Measurements from ENCODE around the gene DUSP7.
A peak's percentile ranks its signal among the peaks of the same experiment; 100 is the strongest.

DUSP7 gene

GRCh38 chr3:52023860-52024764 lies 32.3 kb downstream of the DUSP7 start:
- DNase-seq = no peak

DNA sequence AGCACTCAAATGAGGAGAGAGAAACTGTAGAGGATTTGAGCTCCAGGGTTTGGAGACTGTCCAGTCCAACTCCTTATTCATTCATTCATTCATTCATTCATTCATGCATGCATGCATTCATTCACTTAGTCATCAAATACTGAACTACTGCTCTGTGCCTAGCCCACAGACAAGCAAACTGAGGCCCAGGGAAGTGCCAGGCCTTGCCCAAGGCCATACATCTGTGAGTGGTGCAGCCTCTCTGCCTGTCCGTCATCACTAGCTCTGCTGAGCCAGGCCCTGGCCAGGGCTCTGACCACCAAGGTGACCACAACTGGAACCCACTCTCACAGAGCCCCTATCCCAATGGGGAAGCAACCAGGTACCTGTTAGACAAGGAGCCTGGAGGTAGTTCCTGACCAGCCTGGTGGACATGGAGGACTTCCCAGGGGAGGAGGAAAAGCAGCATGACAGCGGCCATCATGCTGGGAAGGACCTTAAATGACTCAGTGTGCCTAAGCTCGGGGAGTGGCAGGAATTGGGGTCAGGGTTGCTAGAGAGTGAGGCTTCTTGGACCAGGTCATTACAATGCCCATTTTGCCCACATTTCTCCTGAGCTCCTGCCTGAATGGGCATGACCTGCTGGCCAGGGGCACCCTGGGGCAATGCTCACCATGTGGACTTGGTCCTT lies 33.1 kb downstream of the DUSP7 start:
- DNase-seq = no peak

DNA sequence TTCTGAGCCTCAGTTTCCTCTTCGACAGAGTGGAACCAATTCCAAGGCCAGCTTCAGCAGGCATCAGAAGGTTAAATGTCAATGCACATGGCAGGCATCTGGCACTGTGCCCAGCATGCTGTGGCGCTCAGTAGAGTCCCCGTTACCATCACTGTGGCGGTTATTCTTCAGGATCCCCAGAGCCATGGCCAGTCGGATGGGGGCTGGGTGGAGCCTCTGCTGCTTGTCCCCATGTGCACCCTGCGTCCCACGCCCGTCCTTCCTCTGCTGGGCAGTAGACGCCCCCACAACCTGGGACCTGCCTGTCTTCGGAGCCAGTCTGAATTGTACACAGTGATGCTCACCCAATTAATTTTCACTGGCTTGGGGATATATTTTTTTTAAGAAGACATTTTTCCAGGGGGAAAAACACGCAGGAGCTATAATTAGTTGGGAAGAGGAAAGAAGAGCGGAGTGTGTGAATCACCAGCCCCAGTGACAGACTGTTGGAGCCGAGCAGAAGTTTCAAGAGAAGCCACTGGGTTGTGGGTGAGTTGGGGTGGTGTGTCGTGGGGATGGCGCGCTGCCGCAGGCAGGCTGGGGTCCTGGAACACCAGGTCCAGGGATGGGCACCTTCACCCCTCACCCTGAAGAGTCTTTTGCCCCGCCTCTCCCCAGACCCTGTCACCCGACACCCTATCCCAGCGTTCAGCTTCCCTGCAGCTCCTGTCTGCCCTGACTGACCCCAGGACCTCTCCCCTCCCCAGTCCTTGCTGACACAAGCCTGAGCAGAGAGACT lies 33.9 kb downstream of the DUSP7 start:
- DNase-seq = no peak

GRCh38 chr3:52021489-52022268 lies 34.7 kb downstream of the DUSP7 start:
- peak in 1 of 2 experiments; percentile 6 for DNase-seq

- DNase-seq = no peak
Observed at GRCh38 chr3:52020796-52021195, 35.6 kb downstream of the DUSP7 start.

DNA sequence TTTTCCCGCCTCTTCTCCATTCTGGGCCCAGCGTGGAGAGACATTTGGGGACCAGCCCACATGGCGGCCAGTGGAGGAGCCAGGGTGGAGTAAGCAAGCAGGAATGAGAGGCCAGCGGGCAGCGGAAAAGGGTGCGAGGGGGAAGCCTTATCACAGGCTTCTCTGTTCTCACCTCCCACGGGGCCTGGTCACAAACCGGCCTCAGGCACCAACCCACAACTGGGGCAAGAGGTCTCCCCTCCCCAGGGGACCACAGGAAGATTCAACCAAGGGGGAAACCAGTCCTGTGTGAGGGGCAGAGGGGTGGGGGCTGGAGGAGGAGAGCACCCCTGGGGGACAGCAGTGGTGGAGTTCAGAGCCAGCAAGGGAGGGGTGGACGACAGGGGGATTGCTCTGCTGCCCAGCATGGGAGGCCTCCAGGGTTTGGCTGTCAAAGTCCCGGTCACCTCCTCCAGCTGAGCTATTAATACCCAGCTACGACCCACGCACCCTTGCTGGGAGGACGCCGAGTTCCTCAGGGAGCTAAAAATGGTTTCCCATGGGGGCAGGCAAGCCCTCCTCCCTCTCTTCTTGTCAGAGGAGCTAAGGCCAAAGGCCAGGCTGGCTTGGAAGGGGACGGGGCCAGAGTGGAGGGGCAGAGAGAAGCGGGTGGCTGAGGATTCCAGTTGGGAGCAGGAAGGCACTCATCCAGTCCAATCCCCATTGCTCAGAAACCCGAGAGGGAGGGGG lies 36.9 kb downstream of the DUSP7 start:
- no peak for DNase-seq

GRCh38 chr3:52018319-52019000 lies 37.9 kb downstream of the DUSP7 start:
- DNase-seq = no peak

DNA sequence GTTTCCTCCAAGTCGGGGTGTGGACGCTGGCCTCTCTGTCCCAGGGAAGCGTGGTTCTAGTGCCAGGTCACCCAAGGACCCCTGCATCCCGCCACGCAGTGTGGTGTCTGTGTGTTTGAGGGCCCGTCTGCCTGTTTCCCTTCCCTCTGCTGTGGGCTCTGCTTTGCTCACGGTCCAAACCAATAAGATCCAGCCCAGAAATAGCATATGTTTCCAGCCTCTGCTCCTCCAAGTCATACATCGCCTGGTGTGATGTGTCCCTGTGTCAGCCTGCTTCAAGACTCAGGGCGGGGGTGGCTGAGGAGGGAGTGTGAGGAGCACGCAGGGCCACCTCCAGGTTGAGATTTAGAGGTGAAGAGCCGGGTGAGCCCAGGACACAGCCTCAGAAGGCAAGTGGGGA lies 38.8 kb downstream of the DUSP7 start:
- DNase-seq = no peak

DNA sequence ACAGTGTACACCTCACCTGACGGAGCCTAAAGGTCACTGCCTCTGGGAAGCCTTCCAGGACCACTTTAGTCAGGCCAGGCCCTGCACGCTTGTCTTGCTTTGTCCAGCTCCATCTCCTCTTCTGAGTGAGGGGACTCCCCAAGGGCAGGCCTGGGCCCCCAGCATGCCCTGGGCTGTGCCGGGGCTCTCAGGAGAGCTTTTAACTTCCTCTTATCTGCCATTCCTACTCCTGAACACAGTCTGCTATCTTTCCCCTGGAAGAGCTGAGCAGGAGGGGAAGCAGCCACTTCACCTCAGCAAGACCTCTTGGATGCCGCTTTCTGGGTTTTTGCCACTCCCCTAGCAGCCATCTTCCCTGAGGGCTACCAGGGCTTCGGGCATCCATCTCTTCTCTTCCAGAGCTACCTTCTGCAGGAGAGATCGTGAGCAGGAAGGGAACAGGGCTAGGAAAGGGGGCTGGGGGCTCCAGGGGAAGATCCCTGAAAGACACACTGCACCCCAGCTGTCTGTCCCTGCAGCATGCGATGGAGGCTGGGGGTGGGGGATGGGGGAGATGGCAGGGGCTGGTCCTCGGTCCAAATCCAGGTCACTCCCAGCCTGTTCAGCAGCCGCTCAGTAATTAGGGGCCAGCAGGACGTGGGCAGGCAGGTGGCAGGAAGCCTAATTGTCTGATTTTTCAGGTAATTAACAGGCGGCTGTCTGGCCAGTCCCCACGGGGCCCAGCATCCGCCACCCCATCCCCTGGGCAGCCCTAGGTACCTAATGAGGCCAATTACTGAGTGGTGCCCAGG lies 40.7 kb downstream of the DUSP7 start:
- DNase-seq = peak in 1 of 2 experiments; percentile 23

DNA sequence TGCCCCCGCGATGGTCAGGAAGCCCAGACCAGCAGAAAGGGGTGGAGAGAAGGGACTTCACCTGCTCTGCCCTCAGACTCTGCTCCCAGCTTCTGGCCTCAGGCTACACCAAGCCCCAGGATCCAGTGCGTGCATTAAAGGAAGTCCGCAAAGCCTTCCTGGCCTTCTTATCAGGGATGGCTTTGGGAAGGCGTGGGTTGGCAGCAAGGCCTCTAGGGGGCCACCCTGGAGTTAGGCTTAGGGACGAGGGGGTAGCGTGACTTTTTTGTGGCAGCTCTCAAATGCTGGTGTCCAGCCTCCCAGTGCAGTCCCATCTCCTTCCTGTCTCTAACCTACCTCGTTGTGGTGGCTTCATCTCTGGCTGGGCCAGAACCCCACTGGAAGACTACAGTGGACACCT lies 41.8 kb downstream of the DUSP7 start:
- peak; percentile 20 to 29 for DNase-seq

DNA sequence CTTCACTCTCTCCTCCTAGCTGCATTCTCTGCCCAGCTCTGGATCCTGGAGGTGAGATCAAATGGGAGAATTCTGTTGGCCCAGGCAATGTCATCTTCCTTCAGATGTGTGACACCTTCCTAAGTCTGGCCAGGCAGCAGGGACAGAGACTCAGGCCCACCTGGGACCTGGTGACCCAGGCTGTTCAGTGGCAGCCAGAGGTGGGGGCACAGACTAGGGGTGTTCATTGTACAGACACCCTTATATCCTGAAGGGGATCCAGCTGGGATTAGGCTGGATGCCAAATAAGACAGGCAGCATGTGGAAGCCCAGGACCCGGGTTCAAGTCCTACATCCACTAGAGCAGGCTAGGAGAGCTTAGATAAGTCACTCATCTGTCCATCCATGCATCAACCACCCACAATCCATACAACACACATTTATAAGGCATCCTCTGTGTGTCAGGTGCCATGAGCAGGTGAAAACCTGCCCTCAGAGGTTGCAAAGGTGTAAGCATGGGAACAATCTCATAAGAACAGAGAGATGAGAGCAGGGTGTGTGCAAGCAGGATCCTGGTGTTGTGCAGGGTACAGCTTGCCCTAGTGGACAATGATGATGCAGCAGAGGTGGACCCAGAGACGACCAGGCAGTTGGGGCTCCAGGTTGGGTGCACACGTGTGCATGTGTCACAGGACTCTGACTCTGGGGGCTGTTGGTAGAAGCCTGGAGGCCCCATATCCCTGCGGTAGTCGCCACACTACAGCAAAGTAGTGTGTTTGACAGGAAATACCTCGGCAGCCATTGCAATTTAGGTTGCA lies 42.4 kb downstream of the DUSP7 start:
- DNase-seq = no peak

- no peak for DNase-seq
Observed at GRCh38 chr3:52012699-52013098, 43.7 kb downstream of the DUSP7 start.

DNA sequence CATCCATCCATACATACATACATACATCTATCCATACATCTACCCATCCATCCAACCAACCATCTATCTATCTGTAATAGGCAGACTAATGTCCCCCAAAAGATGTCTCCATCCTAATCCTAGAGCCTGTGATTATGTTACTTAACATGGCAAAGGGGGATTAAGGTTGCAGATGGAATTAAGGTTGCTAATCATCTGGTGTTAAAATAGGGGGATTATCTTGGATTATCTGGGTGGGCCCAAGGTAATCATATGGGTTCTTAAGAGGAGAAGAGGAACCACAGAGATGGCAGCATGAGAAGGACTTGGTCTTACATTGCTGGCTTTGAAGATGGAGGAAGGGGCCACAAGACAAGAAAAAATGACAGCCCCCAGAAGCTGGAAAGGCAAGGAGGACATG lies 45.9 kb downstream of the DUSP7 start:
- DNase-seq = no peak

DNA sequence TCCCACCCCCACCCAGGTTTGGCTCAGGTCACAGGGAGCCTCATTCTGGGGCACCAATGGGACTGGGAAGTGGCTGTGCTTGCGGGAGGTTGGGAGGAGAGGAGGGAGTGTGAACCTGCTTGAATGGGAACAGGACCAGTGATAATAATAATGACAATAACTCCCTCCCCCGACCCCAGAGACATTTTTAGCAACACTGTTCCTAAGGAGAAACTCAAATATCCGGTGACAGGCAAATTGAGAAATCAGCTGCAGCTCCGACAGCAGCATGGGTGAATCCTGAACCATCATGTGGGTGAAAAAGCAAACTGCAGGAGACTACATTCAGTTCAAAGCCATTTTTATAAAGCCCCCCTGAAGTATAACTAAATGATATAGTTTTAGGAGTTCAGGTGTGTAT lies 49.1 kb downstream of the DUSP7 start:
- peak; percentile 46 to 55 for DNase-seq

GRCh38 chr3:52006820-52007133 lies 49.6 kb downstream of the DUSP7 start:
- no peak for DNase-seq

GRCh38 chr3:52006017-52006819 lies 50.2 kb downstream of the DUSP7 start:
- DNase-seq = peak; percentile 59 to 67

GRCh38 chr3:52005571-52005986 lies 50.8 kb downstream of the DUSP7 start:
- DNase-seq = peak; percentile 26 to 49

DNA sequence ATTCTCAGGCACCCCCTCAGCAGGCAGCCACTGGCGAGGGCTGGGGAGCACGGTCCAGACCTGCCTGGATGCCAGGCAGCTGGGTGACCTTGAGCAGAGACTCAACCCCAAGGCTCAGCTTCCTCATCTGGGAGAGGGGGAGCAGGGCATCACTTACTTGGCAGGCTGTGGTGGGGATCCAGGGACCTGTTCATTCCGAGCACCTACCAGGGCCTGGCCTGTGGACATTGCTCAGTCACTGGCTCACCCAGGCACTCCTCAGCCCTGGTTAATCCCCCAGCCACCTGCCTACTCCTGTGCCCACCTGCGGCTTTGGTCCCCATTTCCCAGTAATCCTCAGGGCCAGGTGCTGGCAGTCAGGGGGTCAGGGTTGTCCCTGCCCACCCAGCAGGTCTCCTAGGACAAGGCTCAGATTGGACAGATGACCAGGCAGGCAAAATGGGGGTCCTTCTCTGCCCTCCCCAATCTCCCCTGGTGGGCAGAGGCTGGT lies 51.4 kb downstream of the DUSP7 start:
- DNase-seq = no peak

All from Kasumi-1 (cell line).